ENCODE measurements around the gene MED27. TPM values are rescaled to one million over a fixed set of nuclear protein-coding genes. Genes with fewer than 3 reads are reported as not detected.

Gene MED27
- total RNA-seq, 2 experiments from 2014 or later, result 33.0 to 35.0 TPM

DNA sequence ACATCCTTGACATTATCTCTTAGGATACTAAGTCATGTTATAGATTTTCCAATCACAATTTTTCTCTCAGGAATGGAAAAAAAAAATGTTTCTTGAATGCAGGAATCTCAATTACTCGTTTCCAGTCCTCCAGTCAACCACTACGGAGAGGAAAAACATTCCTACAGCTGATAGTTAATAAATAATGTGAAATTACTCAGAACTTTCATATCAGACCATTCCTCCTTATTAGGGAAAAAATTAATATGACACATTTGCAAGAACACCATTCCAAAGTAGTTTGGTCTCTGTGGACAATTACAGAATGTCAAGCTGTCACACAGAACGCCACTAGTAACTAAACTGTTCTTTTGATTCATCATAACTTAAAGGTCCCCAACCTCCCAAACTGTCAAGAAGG, 31.5 kb downstream of the MED27 start:
- CTCF ChIA-PET, result no interaction called here
- POLR2A ChIA-PET, result no interaction called here

DNA sequence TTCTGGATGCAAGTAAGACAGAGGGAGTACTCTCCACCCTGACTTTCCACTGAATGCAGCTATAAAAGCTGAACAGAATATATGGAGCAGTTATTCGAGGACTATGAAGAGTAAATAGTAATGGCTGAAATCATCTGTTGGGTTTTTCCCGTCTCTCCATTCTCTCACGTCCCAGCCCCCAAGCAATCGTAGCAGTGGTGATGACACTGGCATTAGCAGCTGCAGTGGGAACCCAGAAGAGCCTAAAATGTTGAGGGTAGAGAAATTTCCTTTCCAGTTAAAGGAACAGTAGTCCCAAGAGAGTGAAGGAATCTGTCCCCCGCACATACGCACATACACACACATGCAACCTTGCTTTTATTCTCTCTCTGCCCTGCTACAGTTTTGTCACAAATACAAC, 33.2 kb downstream of the MED27 start:
- CTCF ChIA-PET, result no interaction called here
- POLR2A ChIA-PET, result no interaction called here

DNA sequence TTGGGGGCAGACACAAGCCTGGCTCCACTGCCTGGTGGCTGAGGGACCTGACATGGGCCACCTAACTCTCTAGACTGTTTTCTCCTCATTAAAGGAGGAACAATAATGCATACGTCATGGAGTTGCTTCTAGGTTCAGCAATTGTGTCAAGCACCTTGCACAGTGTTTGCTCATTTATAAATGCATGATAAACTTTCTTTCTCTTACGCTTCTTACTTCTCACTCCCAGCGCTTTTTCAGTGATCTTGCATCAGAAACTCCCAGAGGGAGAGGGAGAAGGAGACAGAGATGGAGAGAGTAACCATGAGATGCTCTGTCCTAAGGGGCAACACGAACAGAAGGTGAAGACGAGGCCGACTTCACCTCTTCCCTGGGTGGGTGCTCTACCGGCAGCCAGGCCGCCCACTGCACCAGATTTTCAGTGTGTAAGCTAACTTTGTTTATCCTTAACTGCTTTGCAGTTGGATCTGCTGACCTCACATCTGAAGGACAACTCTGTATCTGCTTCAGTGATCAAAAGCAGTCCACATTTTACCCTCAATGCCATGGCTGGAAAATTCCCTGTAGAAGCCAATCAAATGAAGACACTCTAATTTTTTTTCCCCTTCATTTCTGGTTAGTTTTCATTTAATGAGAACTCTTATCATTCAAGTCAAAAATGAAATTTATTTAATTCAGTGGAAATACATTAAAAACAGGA, 35.3 kb downstream of the MED27 start:
- ChIA-PET CTCF (no interaction called here), POLR2A (no interaction called here)

DNA sequence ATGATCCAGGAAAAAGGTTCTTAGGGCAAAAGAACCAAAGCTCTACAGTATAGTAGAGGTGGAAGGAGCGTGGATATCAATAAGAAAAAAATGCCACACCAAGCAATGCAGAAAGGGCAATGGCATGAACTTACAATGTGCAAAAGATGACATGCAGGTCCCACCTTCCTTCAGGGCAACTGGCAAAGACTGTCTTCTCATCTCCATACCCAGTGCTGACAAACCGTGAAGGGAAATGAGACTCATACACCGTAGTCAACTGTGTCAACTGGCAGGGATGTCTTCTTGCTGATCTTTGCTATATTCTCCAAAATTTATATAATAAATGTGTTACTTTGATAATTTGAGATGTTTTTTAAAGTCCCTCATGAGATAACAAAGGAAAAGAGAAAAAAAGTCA, 36.0 kb downstream of the MED27 start:
- ChIA-PET CTCF (no interaction called here), POLR2A (no interaction called here)

DNA sequence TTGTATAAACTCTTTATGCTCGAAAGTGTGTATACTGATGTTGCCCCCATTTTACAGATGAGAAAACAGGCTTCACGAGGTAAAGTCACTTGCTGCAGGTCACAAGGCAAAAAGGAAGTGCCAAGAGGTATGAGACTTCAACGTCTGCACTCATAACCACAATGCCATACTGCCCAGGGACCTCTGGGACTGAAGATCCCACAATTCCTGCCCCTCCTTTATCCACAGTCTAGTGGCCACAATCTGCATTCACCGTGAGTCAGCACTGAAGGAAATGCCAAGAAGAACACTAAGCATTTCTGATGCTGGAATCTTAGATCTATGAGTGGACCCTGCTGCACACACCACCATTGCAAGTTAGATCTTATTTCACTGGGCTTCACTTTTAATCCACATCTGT, 37.3 kb downstream of the MED27 start:
- POLR2A ChIA-PET, result no interaction called here
- CTCF ChIA-PET, result no interaction called here

DNA sequence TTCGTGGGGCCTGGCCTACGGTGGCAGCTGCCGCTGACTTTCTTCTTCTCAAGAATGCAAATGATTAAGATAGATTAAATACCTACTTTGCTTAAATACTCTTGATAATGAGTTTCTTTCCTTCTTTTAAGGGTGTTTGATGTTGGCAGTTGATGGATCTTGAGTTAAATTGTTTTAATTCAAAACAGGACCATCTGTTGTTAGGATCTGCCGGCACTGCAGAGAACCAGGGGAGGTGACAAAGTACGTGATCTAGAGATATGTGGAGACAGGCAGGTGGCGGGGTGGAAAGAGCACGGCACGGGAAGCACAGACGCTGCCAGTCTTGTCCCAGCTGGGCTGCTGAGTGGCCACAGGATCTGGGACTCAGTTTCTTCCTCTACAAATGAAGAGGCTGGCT, 37.9 kb downstream of the MED27 start:
- POLR2A ChIA-PET, result no interaction called here

DNA sequence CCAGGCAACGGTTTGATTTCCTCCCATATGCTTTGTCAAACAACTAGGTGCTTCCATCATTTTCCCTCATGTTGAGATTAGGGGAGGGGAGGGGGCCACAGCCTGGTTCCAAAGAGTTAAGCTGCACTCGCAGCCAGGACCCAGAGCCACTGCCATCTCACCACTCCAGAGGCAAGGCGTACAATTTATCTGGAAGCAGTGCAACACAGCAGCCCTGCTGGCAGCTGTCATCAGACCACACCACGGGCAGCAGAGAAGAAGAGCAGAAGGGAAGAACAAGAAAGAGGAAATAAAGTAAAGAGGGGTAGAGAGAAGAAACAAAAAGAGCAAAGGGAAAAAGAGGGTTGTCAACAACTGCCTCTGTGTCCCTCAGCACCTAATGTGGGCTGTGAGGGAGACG, 38.9 kb downstream of the MED27 start:
- ChIA-PET CTCF (interaction anchor here (1.1 kb wide), 1 partner anchor 12 kb away, joined by 3 read pairs; no protein-coding TSS in a partner anchor), POLR2A (no interaction called here)

More for the DNA sequence above, 37.9 kb downstream of the MED27 start:
- CTCF ChIA-PET, result no interaction called here

DNA sequence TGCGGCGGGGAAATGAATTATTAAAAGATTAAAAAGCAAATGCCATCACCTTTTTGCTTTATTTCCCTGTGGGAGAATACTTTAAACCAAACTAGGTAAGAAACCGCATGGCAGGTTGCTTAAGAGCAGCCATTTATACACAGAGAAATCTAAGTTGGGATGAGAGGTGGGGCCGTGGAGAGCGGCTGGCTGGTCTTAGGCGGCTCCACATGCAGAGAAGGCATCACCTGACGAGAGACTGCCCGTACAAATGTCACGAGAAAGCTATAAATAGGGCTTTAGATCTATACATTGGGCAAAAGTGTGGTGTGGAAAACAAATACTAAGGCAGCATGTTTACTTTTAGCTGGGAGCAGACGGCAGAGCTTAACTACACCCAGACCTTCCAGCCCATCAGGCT, 39.4 kb downstream of the MED27 start:
- CTCF ChIA-PET, result interaction anchor here (1.1 kb wide), 1 partner anchor 12 kb away, joined by 3 read pairs; no protein-coding TSS in a partner anchor
- POLR2A ChIA-PET, result no interaction called here

DNA sequence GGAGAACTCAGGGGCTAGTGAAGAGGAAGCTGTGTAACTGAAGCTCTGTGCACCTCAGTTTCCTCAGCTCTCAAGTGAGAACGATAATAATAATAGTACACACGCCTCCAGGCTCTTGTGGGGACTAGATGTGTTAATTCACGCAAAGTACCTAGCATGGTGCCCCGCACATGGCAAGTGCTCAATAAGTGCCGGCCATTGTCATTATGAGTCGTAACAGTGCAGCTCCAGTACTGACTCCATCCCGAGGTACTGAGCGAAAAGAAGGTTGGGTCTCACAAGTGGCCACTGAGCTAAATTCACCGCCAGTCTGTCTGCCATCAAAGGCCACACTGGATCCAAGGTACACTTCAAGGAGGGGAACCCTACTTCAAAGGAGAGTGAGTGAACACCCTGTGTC, 40.4 kb downstream of the MED27 start:
- POLR2A ChIA-PET, result no interaction called here
- CTCF ChIA-PET, result interaction anchor here (0.6 kb wide), 1 partner anchor 150 kb away, joined by 3 read pairs; no protein-coding TSS in a partner anchor

DNA sequence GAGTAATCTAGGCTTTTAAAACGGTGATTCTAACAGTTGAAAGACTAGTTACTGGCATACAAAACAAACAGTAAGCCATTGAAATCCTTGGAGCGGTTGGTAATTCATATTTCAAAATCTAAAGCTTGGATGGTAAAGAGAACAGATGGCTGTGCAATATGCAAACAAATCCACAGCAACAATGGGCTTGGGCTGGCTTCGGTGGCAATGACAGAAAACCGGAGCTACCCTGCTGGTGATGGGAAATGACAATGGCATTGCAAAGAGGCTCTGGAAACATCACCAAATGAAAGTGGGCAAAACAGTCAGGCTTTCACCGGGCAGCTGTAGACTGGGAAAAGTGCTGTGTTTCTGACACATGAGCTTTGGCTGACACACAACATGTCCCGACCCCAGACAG, 42.2 kb downstream of the MED27 start:
- CTCF ChIA-PET, result interaction anchor here (0.6 kb wide), 1 partner anchor 132 kb away, joined by 4 read pairs; no protein-coding TSS in a partner anchor
- POLR2A ChIA-PET, result no interaction called here

DNA sequence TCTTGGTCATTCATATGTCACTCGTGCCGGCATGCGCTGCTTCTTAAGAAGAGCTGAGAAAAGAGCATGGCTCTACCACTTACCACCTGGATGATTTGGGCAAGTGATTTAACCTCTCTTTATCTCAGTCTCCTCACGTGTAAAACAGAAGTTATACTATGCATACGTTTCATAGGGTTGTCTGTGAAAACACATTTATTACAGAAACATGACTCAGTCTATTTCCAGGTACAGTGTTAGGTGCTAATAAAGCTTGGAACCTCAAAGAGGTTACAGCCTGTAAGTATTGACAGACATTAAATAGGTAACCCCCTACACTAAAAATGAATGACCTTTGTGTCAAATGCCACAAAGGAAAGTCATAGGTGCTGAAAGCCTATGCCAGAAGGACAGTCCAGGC, 43.1 kb downstream of the MED27 start:
- ChIA-PET POLR2A (no interaction called here), CTCF (no interaction called here)

DNA sequence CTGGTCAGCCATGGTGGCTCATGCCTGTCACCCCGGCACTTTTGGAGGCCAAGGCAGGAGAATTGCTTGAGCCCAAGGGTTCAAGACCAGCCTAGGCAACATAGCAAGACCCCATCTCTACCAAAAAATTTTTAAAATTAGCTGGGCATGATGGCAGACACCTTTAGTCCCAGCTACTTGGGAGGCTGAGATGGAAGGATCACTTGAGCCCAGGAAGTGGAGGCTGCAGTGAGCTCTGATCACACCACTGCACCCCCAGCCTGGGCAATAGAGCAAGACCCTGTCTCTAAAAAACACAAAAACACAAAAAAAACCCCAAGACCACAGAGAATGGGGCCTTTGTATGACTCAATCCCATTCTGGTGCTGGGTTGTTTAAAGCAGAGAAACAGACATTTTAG, 44.0 kb downstream of the MED27 start:
- ChIA-PET POLR2A (no interaction called here), CTCF (no interaction called here)

DNA sequence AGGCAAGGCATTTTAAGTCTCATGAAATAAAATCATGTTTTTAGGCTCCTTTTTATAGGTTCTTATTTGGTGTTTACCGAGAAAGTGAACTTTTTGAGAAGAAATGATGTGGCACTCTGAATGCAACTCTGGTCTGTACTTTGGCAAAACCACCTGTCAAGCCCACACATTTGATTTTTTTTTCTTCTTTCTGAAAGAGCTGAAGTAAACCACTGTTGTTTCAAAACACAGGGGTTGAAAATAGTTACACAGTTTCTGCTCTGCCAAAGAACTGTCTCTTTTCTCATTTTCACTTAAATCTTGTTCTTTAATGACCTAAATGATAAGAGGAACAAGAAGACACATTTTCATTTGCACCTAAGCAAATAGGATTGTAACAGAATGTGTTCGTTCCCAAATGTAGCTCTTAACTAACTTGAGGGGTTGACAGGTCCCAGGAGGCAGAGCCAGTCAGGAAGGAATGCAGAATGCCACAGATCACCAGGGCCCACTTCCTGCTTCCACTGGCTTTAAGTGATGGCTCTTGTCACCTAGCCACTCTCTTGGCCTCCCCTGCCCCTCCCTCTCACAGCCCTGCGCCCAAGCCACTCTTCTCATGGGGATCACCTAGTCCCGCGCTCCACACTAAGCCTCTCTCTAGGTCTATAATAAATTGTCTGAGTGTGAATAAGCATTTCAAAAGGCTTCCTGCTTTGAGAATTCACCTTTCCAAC, 47.3 kb downstream of the MED27 start:
- ChIA-PET CTCF (interaction anchor here (1.0 to 1.9 kb wide), 2 partner anchors 11 to 270 kb away, joined by 4 read pairs; no protein-coding TSS in a partner anchor), POLR2A (no interaction called here)

DNA sequence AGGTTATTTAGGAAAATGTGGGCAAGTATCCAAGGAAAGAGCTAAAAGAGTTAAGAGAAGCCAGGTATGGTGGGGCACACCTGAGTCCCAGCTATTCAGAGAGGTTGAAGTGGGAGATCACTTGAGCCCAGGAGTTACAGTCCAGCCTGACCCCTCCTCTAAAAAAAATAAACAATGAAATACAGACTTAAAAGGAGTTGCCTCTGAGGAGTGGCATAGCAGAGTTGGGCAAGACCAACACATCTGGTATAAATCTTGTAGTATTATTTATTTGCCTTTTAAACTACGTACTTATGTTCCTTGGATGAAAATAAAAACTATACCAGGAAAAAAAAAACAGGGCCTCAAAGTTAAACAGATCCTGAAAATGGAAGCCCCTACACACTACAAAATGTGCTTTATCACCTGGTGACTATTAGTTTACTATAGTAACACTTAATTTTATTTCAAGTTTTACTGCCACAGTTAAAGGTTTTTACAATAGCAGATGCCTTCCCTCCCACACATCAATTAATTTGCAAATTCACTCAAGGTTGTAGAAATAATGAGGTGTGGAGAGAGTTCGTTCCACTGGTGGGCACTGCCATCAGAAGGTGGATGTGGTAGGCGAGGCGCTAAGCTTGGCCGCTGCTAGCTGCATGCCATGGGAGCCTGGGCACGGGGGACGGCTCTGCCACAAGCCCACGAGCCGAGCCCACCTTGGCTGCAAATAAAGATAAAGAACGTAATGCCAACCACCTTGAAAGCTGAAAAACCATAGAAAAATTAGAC, 48.0 kb downstream of the MED27 start:
- CTCF ChIA-PET, result interaction anchor here (1.0 to 1.9 kb wide), 2 partner anchors 11 to 269 kb away, joined by 4 read pairs; no protein-coding TSS in a partner anchor
- POLR2A ChIA-PET, result no interaction called here

DNA sequence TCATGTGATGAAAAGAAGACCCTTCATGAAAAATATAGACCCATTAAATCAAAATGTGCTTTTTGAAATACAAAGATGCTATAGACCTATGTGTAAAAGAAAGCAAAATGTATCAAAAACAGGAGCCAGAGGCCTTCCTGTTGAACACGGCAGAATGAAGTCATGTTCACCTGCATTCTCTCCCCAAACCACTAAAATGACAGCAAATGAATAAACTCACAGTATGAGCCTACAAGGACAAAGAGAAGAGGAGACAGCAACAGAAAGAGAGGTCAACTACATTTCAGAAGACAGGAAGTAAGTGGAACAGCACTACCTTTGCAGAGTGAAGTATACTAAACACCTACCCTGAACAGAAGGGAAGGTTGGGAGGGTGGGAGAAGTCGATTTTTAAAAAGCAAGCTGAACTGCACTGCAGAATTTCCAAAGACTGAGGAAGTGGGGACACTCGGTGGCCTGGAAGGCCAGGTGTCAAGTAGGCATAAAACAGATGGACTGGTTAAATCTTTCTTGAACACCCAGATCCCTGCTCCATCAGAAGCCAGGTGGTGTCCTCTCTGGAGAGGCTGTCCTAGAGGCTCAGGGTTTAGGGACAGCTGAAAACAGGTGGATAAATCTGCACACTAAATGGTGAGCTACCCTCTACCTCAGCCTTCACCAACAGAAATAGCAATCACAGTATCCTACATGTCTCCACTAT, 48.9 kb downstream of the MED27 start:
- ChIA-PET CTCF (no interaction called here), POLR2A (no interaction called here)

DNA sequence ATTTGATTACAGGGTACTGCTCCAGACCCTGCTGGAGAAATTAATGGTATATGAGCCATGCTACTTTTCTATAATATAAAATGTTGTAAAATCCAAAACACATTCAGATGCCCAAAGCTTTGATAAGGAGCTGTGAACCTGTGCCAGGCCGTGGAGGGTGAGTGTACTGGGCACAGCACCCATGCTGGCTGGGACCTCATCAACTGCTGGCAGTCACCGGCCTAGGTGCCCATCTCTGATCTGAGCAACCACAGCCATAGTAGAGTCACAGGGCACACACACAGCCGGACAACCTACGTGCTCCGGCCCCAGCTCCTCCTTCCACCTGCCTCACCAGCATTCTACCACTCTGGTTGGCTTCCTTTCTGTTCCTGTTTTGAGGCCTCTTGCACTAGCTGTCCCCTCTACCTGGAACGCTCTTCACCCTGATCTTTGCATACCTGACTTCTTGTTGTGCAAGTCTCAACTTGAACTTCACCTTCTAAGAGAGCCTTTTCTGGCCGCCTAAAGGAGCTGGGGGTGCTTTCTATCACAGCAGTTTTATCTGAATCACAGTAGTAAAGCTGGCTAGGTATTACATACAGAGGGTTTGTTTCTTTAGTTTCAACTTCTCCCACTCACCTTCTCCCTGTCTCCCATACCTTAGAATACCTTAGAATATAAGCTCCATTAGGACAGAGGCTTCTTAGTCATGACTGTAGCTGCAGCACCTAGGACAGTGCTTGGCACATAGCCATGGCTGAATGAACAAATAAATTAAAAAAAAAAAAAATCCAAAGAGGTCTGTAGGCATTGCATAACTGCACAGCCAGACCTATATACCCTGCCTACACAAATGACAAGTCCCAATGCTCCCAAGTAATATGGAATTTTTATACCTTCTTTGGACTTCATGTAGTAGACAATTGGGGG, 51.7 kb downstream of the MED27 start:
- ChIA-PET CTCF (interaction anchor here (1.4 kb wide), 1 partner anchor 12 kb away, joined by 3 read pairs; no protein-coding TSS in a partner anchor), POLR2A (no interaction called here)

DNA sequence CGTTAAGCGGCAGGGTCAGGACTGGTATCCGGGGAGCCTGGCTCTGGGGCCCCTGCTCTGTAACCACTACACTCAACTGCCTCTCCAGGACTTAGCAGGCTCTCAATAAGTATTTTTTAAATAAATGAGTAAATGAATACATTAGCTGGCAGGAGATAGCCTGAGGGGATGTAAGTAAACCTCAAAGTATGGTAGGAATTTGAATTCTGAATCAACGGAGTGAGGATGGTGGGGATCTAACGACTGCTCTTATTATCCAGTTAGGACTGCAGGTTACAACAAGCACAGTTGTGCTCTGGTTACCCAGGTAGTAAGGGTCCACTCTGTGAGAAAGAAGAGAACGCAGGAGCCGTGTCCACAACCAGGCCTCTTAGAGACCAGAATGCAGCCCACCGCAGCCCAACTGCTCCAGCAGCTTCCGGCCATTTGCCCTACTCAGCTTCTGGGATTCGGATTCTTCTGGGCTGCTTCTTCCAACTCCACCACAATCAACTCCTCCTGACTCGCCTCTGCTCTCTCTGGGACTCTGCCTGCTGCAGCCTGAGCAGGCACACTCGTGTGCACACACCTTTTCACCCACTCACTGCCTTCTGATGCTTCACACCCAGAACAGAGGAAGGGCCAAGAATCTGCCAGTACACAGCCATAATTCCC, 52.6 kb downstream of the MED27 start:
- POLR2A ChIA-PET, result no interaction called here
- CTCF ChIA-PET, result no interaction called here

DNA sequence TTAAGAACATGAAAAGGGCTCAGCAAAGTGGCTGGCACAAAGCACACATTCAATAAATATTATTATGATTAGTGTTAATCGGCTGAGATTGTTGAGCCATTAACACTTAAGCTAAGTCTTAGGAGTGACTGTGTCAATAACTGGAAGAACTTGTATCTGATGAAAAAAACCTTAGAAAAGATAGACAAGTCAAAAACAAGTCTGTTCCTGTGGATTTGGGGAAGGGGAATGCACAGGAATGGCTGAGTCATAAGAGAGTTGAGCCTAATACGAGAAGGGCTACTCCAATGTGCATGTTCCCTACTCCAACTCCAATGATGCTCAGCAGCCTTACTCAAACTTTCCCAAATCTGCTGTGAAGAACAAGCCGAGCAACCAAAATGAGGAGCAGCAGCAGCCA, 53.9 kb downstream of the MED27 start:
- POLR2A ChIA-PET, result no interaction called here

DNA sequence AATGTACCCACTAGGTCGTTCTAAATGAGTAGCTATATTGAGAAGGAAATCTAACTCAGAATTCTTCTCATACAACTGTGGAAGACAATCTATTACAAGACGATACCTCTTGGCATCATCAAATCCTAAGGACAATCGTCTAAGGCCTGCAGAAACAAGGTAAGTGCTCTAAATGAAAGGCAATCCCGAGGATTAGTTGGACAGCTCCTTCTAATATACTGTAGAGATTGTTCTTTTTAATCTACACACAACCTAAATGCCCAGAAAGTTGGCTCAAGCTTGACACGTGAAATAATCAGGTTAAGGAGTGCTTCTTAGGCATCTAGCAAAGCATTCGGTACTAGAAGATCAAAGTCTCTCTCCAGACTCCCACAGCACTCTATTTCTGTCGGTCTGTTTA, 55.1 kb downstream of the MED27 start:
- ChIA-PET POLR2A (no interaction called here), CTCF (no interaction called here)

More for the DNA sequence above, 53.9 kb downstream of the MED27 start:
- CTCF ChIA-PET, result no interaction called here
